Activated naive CD8-positive, alpha-beta T cell treated with anti-CD3 and anti-CD28 coated beads, Interleukin-2, amount 50 U/mL, for 16 hours (primary cell): Measurements from ENCODE around the gene LEMD2.
"Not testable (repeated sequence)": the region's sequence is repeated elsewhere in the genome, so short reads cannot be mapped to it uniquely, and the experiment has no call there.

ENCODE experiments used
- DNase-seq: peaks from one replicate; pipeline ENCODE4 v3.0.0-alpha.2; 2020; ENCODE audit warnings: low read depth, low spot score

Gene LEMD2

GRCh38 chr6:33788694-33789549 is at the start of gene LEMD2:
Gene LEMD2, minus strand, starts transcription at chr6:33789130. Its CDS starts 14 bp downstream, at chr6:33789116.
- DNase-seq: peak; percentile 81

GRCh38 chr6:33837971-33838665 is 49.2 kb upstream of the LEMD2 start:
- DNase-seq: no peak

- DNase-seq: no peak
Measured at GRCh38 chr6:33836806-33837469, 48.0 kb upstream of the LEMD2 start.

- DNase-seq: no peak
Measured at GRCh38 chr6:33834401-33835392, 45.8 kb upstream of the LEMD2 start.

GRCh38 chr6:33833599-33833998 is 44.7 kb upstream of the LEMD2 start:
- DNase-seq: no peak

GRCh38 chr6:33832831-33833230 is 43.9 kb upstream of the LEMD2 start:
- not testable (repeated sequence) for DNase-seq

GRCh38 chr6:33831725-33832124 is 42.8 kb upstream of the LEMD2 start:
- not testable (repeated sequence) for DNase-seq

GRCh38 chr6:33830635-33831240 is 41.8 kb upstream of the LEMD2 start:
- no peak for DNase-seq

- no peak for DNase-seq
Measured at GRCh38 chr6:33828764-33829731, 40.1 kb upstream of the LEMD2 start.

GRCh38 chr6:33828452-33828763 is 39.5 kb upstream of the LEMD2 start:
- DNase-seq: no peak

- DNase-seq: no peak
Measured at GRCh38 chr6:33827546-33828451, 38.9 kb upstream of the LEMD2 start.

- no peak for DNase-seq
Measured at GRCh38 chr6:33826537-33826936, 37.6 kb upstream of the LEMD2 start.

- no peak for DNase-seq
Measured at GRCh38 chr6:33824461-33825154, 35.7 kb upstream of the LEMD2 start.

- no peak for DNase-seq
Measured at GRCh38 chr6:33823806-33824205, 34.9 kb upstream of the LEMD2 start.

GRCh38 chr6:33822575-33823395 is 33.9 kb upstream of the LEMD2 start:
- DNase-seq: no peak

GRCh38 chr6:33820784-33821520 is 32.0 kb upstream of the LEMD2 start:
- DNase-seq: no peak
